HUDEP-2 (cell line): Measurements from ENCODE around the gene FGF14.

Experiments used
- DNase-seq, 76 experiments: peaks; one replicate each; lab custom pipeline; 2025; ENCODE audit not compliant: unreplicated experiment in 76 of 76; lab: John Stamatoyannopoulos, UW

The FGF14 gene

GRCh38 chr13:102369302-102369701, 32.5 kb downstream of the FGF14 start:
- no peak for DNase-seq

GRCh38 chr13:102367836-102368235, 34.0 kb downstream of the FGF14 start:
- no peak for DNase-seq

GRCh38 chr13:102361113-102361512, 40.7 kb downstream of the FGF14 start:
- DNase-seq, result no peak

- DNase-seq, result no peak
Observed at GRCh38 chr13:102359264-102359663, 42.6 kb downstream of the FGF14 start.

GRCh38 chr13:102355251-102355650, 46.6 kb downstream of the FGF14 start:
- no peak for DNase-seq

GRCh38 chr13:102354011-102354410, 47.8 kb downstream of the FGF14 start:
- no peak for DNase-seq

- no peak for DNase-seq
Observed at GRCh38 chr13:102351521-102351920, 50.3 kb downstream of the FGF14 start.

GRCh38 chr13:102347490-102347889, 54.4 kb downstream of the FGF14 start:
- DNase-seq, result no peak

- DNase-seq, result no peak
Observed at GRCh38 chr13:102346769-102347168, 55.1 kb downstream of the FGF14 start.

- no peak for DNase-seq
Observed at GRCh38 chr13:102344410-102344809, 57.4 kb downstream of the FGF14 start.

- DNase-seq, result no peak
Observed at GRCh38 chr13:102333320-102334198, 68.3 kb downstream of the FGF14 start.

GRCh38 chr13:102328909-102329308, 72.9 kb downstream of the FGF14 start:
- DNase-seq, result no peak

- DNase-seq, result no peak
Observed at GRCh38 chr13:102327119-102327617, 74.7 kb downstream of the FGF14 start.

GRCh38 chr13:102326381-102327118, 75.3 kb downstream of the FGF14 start:
- no peak for DNase-seq

- DNase-seq, result no peak
Observed at GRCh38 chr13:102325321-102325720, 76.5 kb downstream of the FGF14 start.

GRCh38 chr13:102323505-102323904, 78.3 kb downstream of the FGF14 start:
- DNase-seq, result no peak

GRCh38 chr13:102323012-102323411, 78.8 kb downstream of the FGF14 start:
- no peak for DNase-seq

GRCh38 chr13:102322211-102322610, 79.6 kb downstream of the FGF14 start:
- DNase-seq, result no peak

GRCh38 chr13:102318233-102318632, 83.6 kb downstream of the FGF14 start:
- DNase-seq, result no peak

GRCh38 chr13:102317593-102317992, 84.3 kb downstream of the FGF14 start:
- DNase-seq, result no peak

GRCh38 chr13:102316732-102317131, 85.1 kb downstream of the FGF14 start:
- no peak for DNase-seq

- no peak for DNase-seq
Observed at GRCh38 chr13:102312841-102313240, 89.0 kb downstream of the FGF14 start.
